ENCODE measurements around the gene PIK3R6.

- TF ChIP-seq CTCF (IDR thresholded peaks at IDR 0.05), result no peak
- TF ChIP-seq POLR2A (IDR thresholded peaks at IDR 0.05), result no peak
Measured at GRCh38 chr17:8883353-8883752, 15.9 kb upstream of the PIK3R6 start.

All from esophagus squamous epithelium (tissue), 4 donors.